Left ventricle myocardium inferior (tissue), 1 donor: ENCODE results near the gene BFSP2. TPM values are rescaled to one million over a fixed set of nuclear protein-coding genes. Genes with fewer than 3 reads are reported as not detected.

Experiments used
- DNase-seq: peaks from one replicate; pipeline ENCODE4 v3.0.0-alpha.2; 2020
- H3K27ac ChIP-seq: fragments of 200-600 bp; replicated peaks from 2 replicates; pipeline ENCODE4 v1.8.0; 2021
- H3K27me3 ChIP-seq: fragments of 200-600 bp; 2 replicates; pipeline ENCODE4 v1.8.0; 2021; ENCODE audit warnings: low read depth
- H3K36me3 ChIP-seq: fragments of 200-600 bp; 2 replicates; pipeline ENCODE4 v1.8.0; 2021
- H3K4me1 ChIP-seq: fragments of 200-600 bp; 2 replicates; pipeline ENCODE4 v1.8.0; 2021
- H3K4me3 ChIP-seq: fragments of 200-600 bp; 2 replicates; pipeline ENCODE4 v1.8.0; 2021; ENCODE audit warnings: mild to moderate bottlenecking, moderate library complexity
- H3K9me3 ChIP-seq: fragments of 200-600 bp; replicated peaks from 2 replicates; pipeline ENCODE4 v1.8.0; 2021
- CTCF ChIP-seq: fragments of 200-600 bp; IDR thresholded peaks from 2 replicates; pipeline ENCODE4 v1.8.0; 2021; ENCODE audit warnings: antibody characterized with exemption, mild to moderate bottlenecking, borderline replicate concordance
- intact Hi-C: fragments of 100-400 bp; cut with micrococcal nuclease; formaldehyde crosslinking; loops from one replicate; pipeline ENCODE4 v1.11.0; 2022
- total RNA-seq: library from RNA; stranded (reverse); fragmentation: NEBNext Ultra II Directional; extraction: Animal tissue kit (Norgen Biotek cat#: 25700); gene quantifications from one replicate; pipeline ENCODE4 v1.2.1, GENCODE V29; 2021
- donor health status: DM: no; HTN: yes; CAD: no; lungs with severe emphysema.

The BFSP2 gene
- total RNA-seq, 1 donor from 2014 or later: not detected

- H3K4me1 ChIP-seq: no peaks in the 10 kb centered on the region
Measured at GRCh38 chr3:133451309-133451708, 51.5 kb downstream of the BFSP2 start.

GRCh38 chr3:133452641-133453319, 52.9 kb downstream of the BFSP2 start:
- DNase-seq: no peak
- Histone ChIP-seq H3K9me3 (no peaks in the 10 kb centered on the region), H3K27me3 (peaks cover 8% of the 10 kb centered on the region), H3K4me1 (no peaks in the 10 kb centered on the region), H3K27ac (no peak overlapping the region), H3K36me3 (no peaks in the 10 kb centered on the region), H3K4me3 (no peak overlapping the region)
- TF ChIP-seq CTCF: no peak
- intact Hi-C loops: no loop called here

More at GRCh38 chr3:133451309-133451708, 51.5 kb downstream of the BFSP2 start:
- Histone ChIP-seq H3K27ac (no peak overlapping the region), H3K4me3 (no peak overlapping the region), H3K27me3 (peaks cover 8% of the 10 kb centered on the region), H3K36me3 (no peaks in the 10 kb centered on the region), H3K9me3 (no peaks in the 10 kb centered on the region)
- intact Hi-C loops: no loop called here
- TF ChIP-seq CTCF: no peak
- DNase-seq: no peak

- TF ChIP-seq CTCF: no peak
- intact Hi-C loops: no loop called here
- DNase-seq: no peak
- Histone ChIP-seq H3K9me3 (no peaks in the 10 kb centered on the region), H3K4me1 (no peaks in the 10 kb centered on the region), H3K36me3 (no peaks in the 10 kb centered on the region), H3K27me3 (peaks cover 8% of the 10 kb centered on the region), H3K27ac (no peak overlapping the region), H3K4me3 (no peak overlapping the region)
Measured at GRCh38 chr3:133453383-133453782, 53.5 kb downstream of the BFSP2 start.

- intact Hi-C loops: no loop called here
Measured at GRCh38 chr3:133455281-133455680, 55.4 kb downstream of the BFSP2 start.

GRCh38 chr3:133455960-133456359, 56.1 kb downstream of the BFSP2 start:
- H3K9me3 ChIP-seq: no peaks in the 10 kb centered on the region
- no peak overlapping the region for H3K27ac ChIP-seq
- no peaks in the 10 kb centered on the region for H3K36me3 ChIP-seq
- no peak overlapping the region for H3K4me3 ChIP-seq
- TF ChIP-seq CTCF: no peak
- DNase-seq: no peak
- intact Hi-C loops: no loop called here
- peaks cover 11% of the 10 kb centered on the region for H3K4me1 ChIP-seq
- H3K27me3 ChIP-seq: peaks cover 8% of the 10 kb centered on the region

More at GRCh38 chr3:133455281-133455680, 55.4 kb downstream of the BFSP2 start:
- H3K4me3 ChIP-seq: no peak overlapping the region
- no peak for TF ChIP-seq CTCF
- H3K36me3 ChIP-seq: no peaks in the 10 kb centered on the region
- DNase-seq: no peak
- no peaks in the 10 kb centered on the region for H3K9me3 ChIP-seq
- H3K27ac ChIP-seq: no peak overlapping the region
- peaks cover 8% of the 10 kb centered on the region for H3K27me3 ChIP-seq
- peaks cover 11% of the 10 kb centered on the region for H3K4me1 ChIP-seq
